DND-41 (cell line): ENCODE data around the gene CHRDL2.

Experiments
- ATAC-seq: fragments of 200-7000 bp; cut with Tn5 transposase; 3 replicates; pipeline ENCODE4 v1.9.1; 2021; ENCODE audit warnings: low read depth; ENCODE audit not compliant: insufficient read depth
- DNase-seq: peaks from one replicate; pipeline ENCODE4 v3.0.0-alpha.2; 2020
- H2AFZ ChIP-seq: 2 replicates; pipeline ENCODE4 v1.6.0; 2012; ENCODE audit warnings: low read depth, low read length
- H3K27ac ChIP-seq: 2 replicates; pipeline ENCODE4 v1.5.1; 2012; ENCODE audit warnings: low read length, inconsistent platforms
- H3K27me3 ChIP-seq: fragments of 200-600 bp; sonication (generic); 2 replicates; pipeline ENCODE4 v1.6.0; 2012; ENCODE audit warnings: low read length, mild to moderate bottlenecking, inconsistent platforms; ENCODE audit not compliant: insufficient read depth, poor library complexity
- H3K36me3 ChIP-seq: 2 replicates; pipeline ENCODE4 v1.5.1; 2012; ENCODE audit warnings: low read length, inconsistent platforms; ENCODE audit not compliant: insufficient read depth
- H3K4me1 ChIP-seq: 2 replicates; pipeline ENCODE4 v1.5.1; 2012; ENCODE audit warnings: mild to moderate bottlenecking, low read length; ENCODE audit not compliant: insufficient read depth
- H3K4me2 ChIP-seq: 2 replicates; pipeline ENCODE4 v1.6.0; 2012; ENCODE audit warnings: mild to moderate bottlenecking, moderate library complexity, low read length, inconsistent platforms; ENCODE audit not compliant: insufficient read depth
- H3K4me3 ChIP-seq, 2 experiments: fragments of 200-600 bp in 1 of 2; shearing (Covaris generic) in 1 of 2; 2 replicates each; pipeline ENCODE4 v1.5.1; 2012 to 2016; ENCODE audit warnings: inconsistent platforms in 2 of 2, low read length in 2 of 2, mild to moderate bottlenecking in 2 of 2, low read depth in 1 of 2, moderate library complexity in 1 of 2
- H3K79me2 ChIP-seq: 2 replicates; pipeline ENCODE4 v1.6.0; 2012; ENCODE audit warnings: low read length, inconsistent platforms; ENCODE audit not compliant: insufficient read depth
- H3K9ac ChIP-seq: 2 replicates; pipeline ENCODE4 v1.6.0; 2012; ENCODE audit warnings: low read depth, mild to moderate bottlenecking, inconsistent platforms, low read length, moderate library complexity
- H3K9me3 ChIP-seq: 2 replicates; pipeline ENCODE4 v1.5.1; 2012; ENCODE audit warnings: low read length, moderate library complexity, mild to moderate bottlenecking, inconsistent platforms; ENCODE audit not compliant: insufficient read depth, severe bottlenecking
- H4K20me1 ChIP-seq: 2 replicates; pipeline ENCODE4 v1.6.0; 2012; ENCODE audit warnings: low read length; ENCODE audit not compliant: insufficient read depth
- CTCF ChIP-seq: IDR thresholded peaks from 2 replicates; pipeline ENCODE4 v1.5.1; 2012; ENCODE audit warnings: borderline replicate concordance, low read length, moderate library complexity, mild to moderate bottlenecking; ENCODE audit not compliant: poor library complexity, severe bottlenecking; ENCODE audit errors: extremely low read depth
- EZH2 ChIP-seq: IDR thresholded peaks from 3 replicates; pipeline ENCODE4 v1.6.1; 2012; ENCODE audit warnings: borderline replicate concordance, low read depth, mild to moderate bottlenecking, moderate library complexity, low read length, inconsistent platforms; ENCODE audit not compliant: severe bottlenecking

Gene CHRDL2

GRCh38 chr11:74650498-74650897 lies 80.7 kb downstream of the CHRDL2 start:
- DNase-seq (no peak), ATAC-seq (no peak)
- TF ChIP-seq EZH2 (no peak), CTCF (no peak)
- Histone ChIP-seq H3K27me3 (no peaks in the 10 kb centered on the region), H3K9me3 (no peaks in the 10 kb centered on the region), H3K4me1 (no peaks in the 10 kb centered on the region), H3K4me3 (no peak overlapping the region), H3K4me2 (no peak overlapping the region), H2AFZ (no peak overlapping the region), H3K36me3 (peaks cover 34% of the 10 kb centered on the region; the same call in 1 of the 2 replicates), H3K27ac (no peak overlapping the region), H3K9ac (no peak overlapping the region), H3K79me2 (no peaks in the 10 kb centered on the region), H4K20me1 (no peaks in the 10 kb centered on the region; the same call in 1 of the 2 replicates)

- H3K27me3 ChIP-seq, result no peaks in the 10 kb centered on the region
- TF ChIP-seq EZH2, result no peak
- TF ChIP-seq CTCF, result no peak
- DNase-seq, result no peak
- H3K4me2 ChIP-seq, result no peak overlapping the region
- H3K4me3 ChIP-seq, result no peak overlapping the region
- no peaks in the 10 kb centered on the region; the same call in 1 of the 2 replicates for H4K20me1 ChIP-seq
- H2AFZ ChIP-seq, result no peak overlapping the region
- no peak overlapping the region for H3K27ac ChIP-seq
- no peak overlapping the region for H3K9ac ChIP-seq
- H3K36me3 ChIP-seq, result peaks cover 50% of the 10 kb centered on the region; the same call in 1 of the 2 replicates
- no peak for ATAC-seq
- no peaks in the 10 kb centered on the region for H3K9me3 ChIP-seq
- H3K4me1 ChIP-seq, result no peaks in the 10 kb centered on the region
- H3K79me2 ChIP-seq, result no peaks in the 10 kb centered on the region
Observed at GRCh38 chr11:74648894-74649293, 82.3 kb downstream of the CHRDL2 start.

GRCh38 chr11:74647831-74648230 lies 83.4 kb downstream of the CHRDL2 start:
- ATAC-seq, result no peak
- no peak overlapping the region for H2AFZ ChIP-seq
- peaks cover 57% of the 10 kb centered on the region for H3K36me3 ChIP-seq
- TF ChIP-seq EZH2, result no peak
- no peak for TF ChIP-seq CTCF
- H3K4me2 ChIP-seq, result no peak overlapping the region
- no peaks in the 10 kb centered on the region for H3K79me2 ChIP-seq
- no peaks in the 10 kb centered on the region; the same call in 1 of the 2 replicates for H4K20me1 ChIP-seq
- H3K9me3 ChIP-seq, result no peaks in the 10 kb centered on the region
- DNase-seq, result no peak
- no peaks in the 10 kb centered on the region for H3K27me3 ChIP-seq
- H3K4me3 ChIP-seq, result no peak overlapping the region
- H3K9ac ChIP-seq, result no peak overlapping the region
- no peak overlapping the region for H3K27ac ChIP-seq
- H3K4me1 ChIP-seq, result no peaks in the 10 kb centered on the region

GRCh38 chr11:74647404-74647803 lies 83.8 kb downstream of the CHRDL2 start:
- Histone ChIP-seq H3K27me3 (no peaks in the 10 kb centered on the region), H3K79me2 (no peaks in the 10 kb centered on the region), H2AFZ (no peak overlapping the region), H3K4me2 (no peak overlapping the region), H3K9me3 (no peaks in the 10 kb centered on the region), H3K4me1 (no peaks in the 10 kb centered on the region), H3K4me3 (no peak overlapping the region), H4K20me1 (no peaks in the 10 kb centered on the region; the same call in 1 of the 2 replicates), H3K36me3 (peaks cover 57% of the 10 kb centered on the region), H3K27ac (no peak overlapping the region), H3K9ac (no peak overlapping the region)
- ATAC-seq (no peak), DNase-seq (no peak)
- TF ChIP-seq EZH2, result no peak
- TF ChIP-seq CTCF, result no peak
